H1 (cell line): ENCODE results near the gene NAV3. TPM values are rescaled to one million over a fixed set of nuclear protein-coding genes. Genes with fewer than 3 reads are reported as not detected.

Source experiments
- CTCF ChIA-PET: fragments of 300-600 bp; sonication (Branson Sonifier 250); formaldehyde crosslinking; loops from one replicate; lab custom pipeline; 2021; ENCODE audit not compliant: partially characterized antibody; lab: Charles Lee
- POLR2A ChIA-PET: fragments of 300-600 bp; sonication (Branson Sonifier 250); formaldehyde crosslinking; loops from one replicate; lab custom pipeline; 2021; ENCODE audit warnings: inconsistent platforms; ENCODE audit not compliant: partially characterized antibody; lab: Charles Lee
- DNase-seq, 2 experiments: peaks; one replicate each; pipeline versions ENCODE4 v3.0.0 to v3.0.0-alpha.2; 2010 to 2022; ENCODE audit warnings: low spot score in 2 of 2, low read depth in 1 of 2, mixed read lengths in 1 of 2
- FAIRE-seq: peaks from 2 replicates; lab custom pipeline; 2011; peaks lifted over from hg19 to GRCh38; lab: Jason Lieb, UNC
- H2AFZ ChIP-seq: 2 replicates; pipeline ENCODE4 v1.8.1; 2012; ENCODE audit warnings: low read length, inconsistent platforms
- H2AK5ac ChIP-seq: 2 replicates; pipeline ENCODE4 v1.6.1; 2013; ENCODE audit warnings: low read depth, low read length
- H2BK120ac ChIP-seq: replicated peaks from 2 replicates; pipeline ENCODE3; 2013; ENCODE audit warnings: low read depth, low read length, inconsistent platforms
- H2BK12ac ChIP-seq: 2 replicates; pipeline ENCODE4 v1.6.1; 2013; ENCODE audit warnings: low read depth, low read length
- H2BK15ac ChIP-seq: 2 replicates; pipeline ENCODE4 v1.6.1; 2013; ENCODE audit warnings: low read length
- H2BK20ac ChIP-seq: 2 replicates; pipeline ENCODE4 v1.6.1; 2013; ENCODE audit warnings: low read length
- H2BK5ac ChIP-seq: 2 replicates; pipeline ENCODE4 v1.6.1; 2013; ENCODE audit warnings: low read depth, low read length
- H3K14ac ChIP-seq: 2 replicates; pipeline ENCODE4 v1.6.1; 2013; ENCODE audit warnings: inconsistent platforms; ENCODE audit not compliant: insufficient read length
- H3K18ac ChIP-seq: 2 replicates; pipeline ENCODE4 v1.6.1; 2013; ENCODE audit warnings: low read length; ENCODE audit errors: extremely low read depth
- H3K23ac ChIP-seq: 2 replicates; pipeline ENCODE4 v1.6.1; 2013; ENCODE audit warnings: inconsistent platforms; ENCODE audit not compliant: insufficient read length
- H3K23me2 ChIP-seq: 2 replicates; pipeline ENCODE4 v1.6.1; 2013; ENCODE audit warnings: low read depth, low read length
- H3K27ac ChIP-seq: 2 replicates; pipeline ENCODE4 v1.6.1; 2011; ENCODE audit warnings: low read depth, low read length, inconsistent platforms
- H3K27me3 ChIP-seq, 4 experiments: replicated peaks in 1 of 4; 1 replicate in 1 of 4; 2 replicates in 3 of 4; pipeline versions ENCODE4 v1.6.1 to v1.8.1; 2011 to 2013; ENCODE audit warnings: low read length in 3 of 4, mild to moderate bottlenecking in 3 of 4, inconsistent platforms in 2 of 4, mixed read lengths in 2 of 4, moderate library complexity in 1 of 4; ENCODE audit not compliant: control insufficient read depth in 3 of 4, insufficient read depth in 3 of 4; ENCODE audit errors: extremely low read depth in 1 of 4
- H3K36me3 ChIP-seq, 4 experiments: 2 replicates each; pipeline versions ENCODE4 v1.6.1 to v1.8.1; 2011 to 2013; ENCODE audit warnings: mild to moderate bottlenecking in 4 of 4, low read length in 3 of 4, moderate library complexity in 2 of 4, control low read depth in 1 of 4, inconsistent platforms in 1 of 4; ENCODE audit not compliant: insufficient read depth in 4 of 4, control insufficient read depth in 2 of 4
- H3K4ac ChIP-seq: replicated peaks from 2 replicates; pipeline ENCODE3; 2013; ENCODE audit warnings: low read length, low read depth, mixed read lengths, inconsistent platforms; ENCODE audit not compliant: insufficient read length
- H3K4me1 ChIP-seq, 4 experiments: replicated peaks in 1 of 4; 1 replicate in 1 of 4; 2 replicates in 3 of 4; pipeline versions ENCODE4 v1.6.1 to v1.8.1; 2011 to 2013; ENCODE audit warnings: low read length in 3 of 4, inconsistent platforms in 2 of 4, mixed read lengths in 1 of 4; ENCODE audit not compliant: insufficient read depth in 4 of 4, control insufficient read depth in 3 of 4
- H3K4me2 ChIP-seq, 2 experiments: 2 replicates each; pipeline versions ENCODE4 v1.6.1 to v1.8.1; 2011 to 2013; ENCODE audit warnings: low read depth in 2 of 2, low read length in 2 of 2, control low read depth in 1 of 2, inconsistent platforms in 1 of 2, mild to moderate bottlenecking in 1 of 2; ENCODE audit not compliant: insufficient read depth in 1 of 2
- H3K4me3 ChIP-seq, 4 experiments: fragments of 200-600, 300-600 bp in 1 of 4; sonication (generic), shearing (Covaris generic), sonication (Bioruptor Twin) in 1 of 4; 2 replicates each; pipeline versions ENCODE4 v1.5.1 to v1.8.1; 2011 to 2016; ENCODE audit warnings: low read length in 4 of 4, low read depth in 3 of 4, control low read depth in 2 of 4, inconsistent platforms in 2 of 4, mild to moderate bottlenecking in 2 of 4, mixed read lengths in 1 of 4, moderate library complexity in 1 of 4; ENCODE audit not compliant: insufficient read depth in 2 of 4; ENCODE audit errors: extremely low read depth in 1 of 4
- H3K56ac ChIP-seq: replicated peaks from 2 replicates; pipeline ENCODE3; 2013; ENCODE audit warnings: low read depth, mild to moderate bottlenecking, mixed read lengths, low read length, inconsistent platforms; ENCODE audit not compliant: insufficient read length
- H3K79me1 ChIP-seq: 2 replicates; pipeline ENCODE4 v1.6.1; 2013; ENCODE audit warnings: low read depth, low read length, control low read depth
- H3K79me2 ChIP-seq, 2 experiments: 2 replicates each; pipeline versions ENCODE4 v1.6.1 to v1.8.1; 2012 to 2013; ENCODE audit warnings: low read length in 2 of 2, mild to moderate bottlenecking in 2 of 2, inconsistent platforms in 1 of 2; ENCODE audit not compliant: insufficient read depth in 2 of 2, control insufficient read depth in 1 of 2
- H3K9ac ChIP-seq, 4 experiments: replicated peaks in 1 of 4; 1 replicate in 1 of 4; 2 replicates in 3 of 4; pipeline versions ENCODE4 v1.6.1 to v1.8.1; 2011 to 2013; ENCODE audit warnings: low read depth in 3 of 4, low read length in 3 of 4, control low read depth in 2 of 4, mild to moderate bottlenecking in 2 of 4, moderate library complexity in 2 of 4, inconsistent platforms in 1 of 4; ENCODE audit errors: extremely low read depth in 1 of 4
- H3K9me3 ChIP-seq, 2 experiments: 2 replicates each; pipeline versions ENCODE4 v1.6.1 to v1.8.1; 2012 to 2013; ENCODE audit warnings: mild to moderate bottlenecking in 2 of 2, moderate library complexity in 2 of 2, control low read depth in 1 of 2, inconsistent platforms in 1 of 2, low read depth in 1 of 2, low read length in 1 of 2, mixed read lengths in 1 of 2; ENCODE audit not compliant: insufficient read depth in 2 of 2
- H4K20me1 ChIP-seq, 2 experiments: replicated peaks in 1 of 2; 2 replicates each; pipeline versions ENCODE3 to v1.8.1; 2011 to 2013; ENCODE audit warnings: inconsistent platforms in 2 of 2, low read length in 2 of 2, mild to moderate bottlenecking in 1 of 2; ENCODE audit not compliant: insufficient read depth in 2 of 2, control insufficient read depth in 1 of 2
- H4K5ac ChIP-seq: 2 replicates; pipeline ENCODE4 v1.6.1; 2013; ENCODE audit warnings: low read length, low read depth, mixed read lengths, inconsistent platforms; ENCODE audit not compliant: insufficient read length
- H4K8ac ChIP-seq: 2 replicates; pipeline ENCODE4 v1.8.0; 2013; ENCODE audit warnings: mild to moderate bottlenecking, moderate library complexity, low read length, inconsistent platforms; ENCODE audit not compliant: insufficient read depth; ENCODE audit errors: extremely low read depth
- H4K91ac ChIP-seq: replicated peaks from 2 replicates; pipeline ENCODE3; 2013; ENCODE audit warnings: low read length, mixed read lengths, inconsistent platforms; ENCODE audit not compliant: insufficient read length
- BACH1 ChIP-seq: IDR thresholded peaks from 2 replicates; pipeline ENCODE4 v1.6.1; 2012; ENCODE audit warnings: low read length, improper control_type of control experiment
- CEBPB ChIP-seq: IDR thresholded peaks from 2 replicates; pipeline ENCODE4 v1.6.1; 2012; ENCODE audit warnings: low read depth, low read length
- EGR1 ChIP-seq: IDR thresholded peaks from 2 replicates; pipeline ENCODE4 v1.6.1; 2011; ENCODE audit warnings: low read depth, low read length, borderline replicate concordance
- FOSL1 ChIP-seq: IDR thresholded peaks from 2 replicates; pipeline ENCODE4 v1.6.1; 2011; ENCODE audit warnings: mild to moderate bottlenecking, low read depth, low read length, moderate library complexity; ENCODE audit not compliant: insufficient read depth
- GABPA ChIP-seq: IDR thresholded peaks from 2 replicates; pipeline ENCODE4 v1.6.1; 2011; ENCODE audit warnings: mild to moderate bottlenecking, low read length, moderate library complexity, borderline replicate concordance; ENCODE audit not compliant: insufficient read depth
- HDAC2 ChIP-seq, 2 experiments: fragments of 300-600 bp in 1 of 2; sonication (generic) in 1 of 2; IDR thresholded peaks; 2 replicates each; pipeline ENCODE4 v1.6.1; 2011 to 2012; ENCODE audit warnings: low read depth in 2 of 2, low read length in 2 of 2, mild to moderate bottlenecking in 2 of 2, moderate library complexity in 2 of 2, borderline replicate concordance in 1 of 2, inconsistent platforms in 1 of 2
- JUND ChIP-seq: IDR thresholded peaks from 2 replicates; pipeline ENCODE4 v1.6.1; 2011; ENCODE audit warnings: mild to moderate bottlenecking, improper control_type of control experiment, low read length
- PHF8 ChIP-seq: fragments of 200-600 bp; sonication (generic); conservative IDR thresholded peaks from 2 replicates; pipeline ENCODE4 v1.7.1; 2012; ENCODE audit warnings: low read depth, mild to moderate bottlenecking, inconsistent platforms, low read length, moderate library complexity
- RFX5 ChIP-seq: IDR thresholded peaks from 2 replicates; pipeline ENCODE4 v1.6.1; 2011; ENCODE audit warnings: low read depth, low read length, improper control_type of control experiment, borderline replicate concordance
- RNF2 ChIP-seq: fragments of 200-900, 300-1000 bp; sonication (generic); IDR thresholded peaks from 2 replicates; pipeline ENCODE4 v1.7.1; 2016; ENCODE audit warnings: borderline replicate concordance, low read depth, mild to moderate bottlenecking, antibody characterized with exemption, low read length; ENCODE audit not compliant: poor library complexity, severe bottlenecking; ENCODE audit errors: missing control alignments
- SRF ChIP-seq: IDR thresholded peaks from 2 replicates; pipeline ENCODE4 v1.6.1; 2011; ENCODE audit warnings: mild to moderate bottlenecking, low read depth, low read length, moderate library complexity
- SUZ12 ChIP-seq: fragments of 200-600 bp; sonication (generic); IDR thresholded peaks from 2 replicates; pipeline ENCODE4 v1.6.1; 2012; ENCODE audit warnings: mild to moderate bottlenecking, inconsistent platforms, low read length, moderate library complexity, mixed read lengths
- WGBS, 2 experiments: shearing (Covaris generic) in 1 of 2; methylation state at CpG; one replicate each; pipeline versions ENCODE4 v1.1.6 to v1.1.7; 2013 to 2015; ENCODE audit warnings: low lambda C conversion rate in 2 of 2, mixed read lengths in 2 of 2, inconsistent platforms in 1 of 2, low coverage in 1 of 2, missing lambda C conversion rate in 1 of 2; ENCODE audit not compliant: insufficient replicate concordance in 2 of 2, insufficient coverage in 1 of 2, insufficient read length in 1 of 2; ENCODE audit errors: extremely low coverage in 1 of 2, missing lambda C conversion rate in 1 of 2; 5-methylcytosine and 5-hydroxymethylcytosine counted together
- polyA plus RNA-seq, 7 experiments: library from polyadenylated mRNA; depleted of rRNA in 3 of 7; stranded (reverse) in 5 of 7; unstranded in 2 of 7; fragments of >200 nt in 5 of 7; fragments of 200-250 nt in 2 of 7; gene quantifications; 1 replicate in 5 of 7; 2 replicates in 1 of 7; 4 replicates in 1 of 7; pipeline versions ENCODE4 v1.2.1 to v1.2.3, GENCODE V29; 2011 to 2013; ENCODE audit warnings: missing spikeins in 2 of 7, mixed read lengths in 2 of 7
- total RNA-seq: library from RNA; stranded (reverse); fragmentation: NEBNext Ultra II Directional; extraction: Animal tissue kit (Norgen Biotek cat#: 25700); gene quantifications from 2 replicates; pipeline ENCODE4 v1.2.1, GENCODE V29; 2021

The NAV3 gene
- total and polyA plus RNA-seq, 2 of the 8 experiments (the other 6 are each of a cell fraction or from before 2014, with no cell fraction given) = 0.47 to 5.0 TPM

DNA sequence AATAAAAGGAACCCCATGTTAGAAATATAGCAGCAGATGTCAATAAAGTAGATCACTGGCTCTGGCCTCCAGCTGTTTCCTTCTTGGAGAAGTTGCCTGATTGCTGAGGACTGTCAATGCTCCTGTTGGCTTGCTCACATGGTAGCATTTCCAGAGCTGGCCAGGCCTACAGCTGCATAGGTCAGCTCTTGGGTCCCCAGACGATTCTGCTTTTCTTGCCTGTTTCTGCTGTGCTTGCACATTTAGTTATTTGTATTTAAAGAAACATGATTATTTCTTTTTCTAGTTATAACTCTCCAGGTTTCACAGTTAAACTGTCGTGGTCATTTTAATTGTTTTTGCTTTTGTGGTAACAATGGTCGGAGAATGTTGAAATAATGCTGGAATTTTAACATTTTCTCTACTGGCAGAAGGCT, 7.2 kb downstream of the NAV3 start:
- Histone ChIP-seq H4K8ac (no peak overlapping the region), H2BK5ac (no peak overlapping the region), H3K4ac (no peak overlapping the region), H4K20me1 (no peaks in the 10 kb centered on the region), H4K5ac (no peak overlapping the region), H3K23me2 (no peaks in the 10 kb centered on the region), H3K4me3 (no peak overlapping the region), H3K36me3 (no peaks in the 10 kb centered on the region), H2AFZ (no peak overlapping the region), H2BK12ac (no peak overlapping the region), H3K79me1 (no peaks in the 10 kb centered on the region), H2AK5ac (no peak overlapping the region), H3K56ac (no peak overlapping the region), H3K27ac (no peak overlapping the region), H3K9me3 (no peaks in the 10 kb centered on the region), H3K79me2 (no peaks in the 10 kb centered on the region), H3K14ac (no peak overlapping the region), H2BK120ac (no peak overlapping the region), H3K9ac (no peak overlapping the region), H3K4me1 (no peaks in the 10 kb centered on the region; a peak in 1 of 7 replicates), H3K4me2 (no peak overlapping the region), H3K18ac (no peak overlapping the region), H3K23ac (no peak overlapping the region), H4K91ac (no peak overlapping the region), H2BK20ac (no peak overlapping the region), H3K27me3 (no peaks in the 10 kb centered on the region), H2BK15ac (no peak overlapping the region)
- POLR2A ChIA-PET = no interaction called here
- TF ChIP-seq GABPA (no peak), SRF (no peak), FOSL1 (no peak), CEBPB (no peak), RFX5 (no peak), RNF2 (no peak), BACH1 (no peak), JUND (no peak), PHF8 (no peak), SUZ12 (no peak), HDAC2 (IDR thresholded peaks at IDR 0.05; ENCODE audit: borderline replicate concordance in 1 of 2, low read depth in 2 of 2, low read length in 2 of 2) (no peak), EGR1 (no peak)
- 86% methylated on average over 3 of the region's 3 CpGs; no CpG with 5 or more reads in 1 of the 2 experiments for WGBS, 2 experiments
- CTCF ChIA-PET = interaction anchor here (0.6 kb wide), 1 partner anchor 732 kb away, joined by 3 read pairs; no protein-coding TSS in a partner anchor
- DNase-seq = no peak
- no peak for FAIRE-seq
